Stomach (tissue), 4 donors: ENCODE results near the gene USP48.

Experiments
- EP300 ChIP-seq: sonication (generic); formaldehyde crosslinking; IDR thresholded peaks from one replicate; pipeline ENCODE4 v1.6.1; 2017; ENCODE audit warnings: antibody characterized with exemption
- POLR2A ChIP-seq, 4 donors: fragments of 450-650 bp; IDR thresholded peaks; one replicate each; pipeline ENCODE4 v1.6.1; 2016; ENCODE audit warnings: antibody characterized with exemption in 4 of 4, control low read depth in 2 of 4, mild to moderate bottlenecking in 1 of 4, moderate library complexity in 1 of 4
- TF ChIP-seq, protein P1 (sequence below), 7 experiments: fragments of 450-650 bp in 4 of 7; fragments of 200-600 bp in 3 of 7; sonication (generic) in 3 of 7; IDR thresholded peaks; one replicate each; pipeline ENCODE4 v1.5.1; 2016 to 2019; ENCODE audit warnings: antibody characterized with exemption in 7 of 7, control low read depth in 2 of 7, mild to moderate bottlenecking in 1 of 7

- no peak for TF ChIP-seq EP300
- TF ChIP-seq POLR2A (IDR thresholded peaks at IDR 0.05) = no peak
- TF ChIP-seq, protein P1, sequence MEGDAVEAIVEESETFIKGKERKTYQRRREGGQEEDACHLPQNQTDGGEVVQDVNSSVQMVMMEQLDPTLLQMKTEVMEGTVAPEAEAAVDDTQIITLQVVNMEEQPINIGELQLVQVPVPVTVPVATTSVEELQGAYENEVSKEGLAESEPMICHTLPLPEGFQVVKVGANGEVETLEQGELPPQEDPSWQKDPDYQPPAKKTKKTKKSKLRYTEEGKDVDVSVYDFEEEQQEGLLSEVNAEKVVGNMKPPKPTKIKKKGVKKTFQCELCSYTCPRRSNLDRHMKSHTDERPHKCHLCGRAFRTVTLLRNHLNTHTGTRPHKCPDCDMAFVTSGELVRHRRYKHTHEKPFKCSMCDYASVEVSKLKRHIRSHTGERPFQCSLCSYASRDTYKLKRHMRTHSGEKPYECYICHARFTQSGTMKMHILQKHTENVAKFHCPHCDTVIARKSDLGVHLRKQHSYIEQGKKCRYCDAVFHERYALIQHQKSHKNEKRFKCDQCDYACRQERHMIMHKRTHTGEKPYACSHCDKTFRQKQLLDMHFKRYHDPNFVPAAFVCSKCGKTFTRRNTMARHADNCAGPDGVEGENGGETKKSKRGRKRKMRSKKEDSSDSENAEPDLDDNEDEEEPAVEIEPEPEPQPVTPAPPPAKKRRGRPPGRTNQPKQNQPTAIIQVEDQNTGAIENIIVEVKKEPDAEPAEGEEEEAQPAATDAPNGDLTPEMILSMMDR (IDR thresholded peaks at IDR 0.05) = no peak
Measured at GRCh38 chr1:21704145-21704544, 78.8 kb downstream of the USP48 start.
